GM21360 (cell line): ENCODE measurements around the gene FSCN2.
"Not testable (repeated sequence)": the region's sequence is repeated elsewhere in the genome, so short reads cannot be mapped to it uniquely, and the experiment has no call there.

Experiments
- ATAC-seq: cut with Tn5 transposase; IDR thresholded peaks from one replicate; pipeline ENCODE4 v1.9.1; 2021; ENCODE audit warnings: mild to moderate bottlenecking, moderate library complexity; ENCODE audit not compliant: unreplicated experiment

FSCN2 gene

GRCh38 chr17:81573794-81574642 lies 45.8 kb downstream of the FSCN2 start:
- no peak for ATAC-seq

- no peak for ATAC-seq
These were observed 46.4 kb downstream of the FSCN2 start for GRCh38 chr17:81574643-81574956.

- no peak for ATAC-seq
These were observed 47.7 kb downstream of the FSCN2 start for GRCh38 chr17:81575836-81576235.

GRCh38 chr17:81576621-81577277 lies 48.6 kb downstream of the FSCN2 start:
- ATAC-seq: no peak

- ATAC-seq: no peak
These were observed 49.3 kb downstream of the FSCN2 start for GRCh38 chr17:81577278-81578000.

GRCh38 chr17:81578038-81578441 lies 49.9 kb downstream of the FSCN2 start:
- ATAC-seq: no peak

GRCh38 chr17:81578561-81579225 lies 50.5 kb downstream of the FSCN2 start:
- no peak for ATAC-seq

GRCh38 chr17:81579298-81579697 lies 51.1 kb downstream of the FSCN2 start:
- no peak for ATAC-seq

GRCh38 chr17:81579821-81580321 lies 51.7 kb downstream of the FSCN2 start:
- no peak for ATAC-seq

- no peak for ATAC-seq
These were observed 52.3 kb downstream of the FSCN2 start for GRCh38 chr17:81580481-81580880.

GRCh38 chr17:81581758-81582157 lies 53.6 kb downstream of the FSCN2 start:
- ATAC-seq: no peak

GRCh38 chr17:81582341-81582740 lies 54.2 kb downstream of the FSCN2 start:
- ATAC-seq: no peak

GRCh38 chr17:81582749-81583148 lies 54.6 kb downstream of the FSCN2 start:
- no peak for ATAC-seq

- ATAC-seq: no peak
These were observed 55.6 kb downstream of the FSCN2 start for GRCh38 chr17:81583589-81584342.

- not testable (repeated sequence) for ATAC-seq
These were observed 56.6 kb downstream of the FSCN2 start for GRCh38 chr17:81584771-81585170.

GRCh38 chr17:81586096-81586495 lies 57.9 kb downstream of the FSCN2 start:
- ATAC-seq: no peak
